ENCODE measurements around the gene NUP85. TPM values are rescaled to one million over a fixed set of nuclear protein-coding genes. Genes with fewer than 3 reads are reported as not detected.

Gene NUP85
- total RNA-seq, 1 experiment from 2014 or later = 164 TPM

DNA sequence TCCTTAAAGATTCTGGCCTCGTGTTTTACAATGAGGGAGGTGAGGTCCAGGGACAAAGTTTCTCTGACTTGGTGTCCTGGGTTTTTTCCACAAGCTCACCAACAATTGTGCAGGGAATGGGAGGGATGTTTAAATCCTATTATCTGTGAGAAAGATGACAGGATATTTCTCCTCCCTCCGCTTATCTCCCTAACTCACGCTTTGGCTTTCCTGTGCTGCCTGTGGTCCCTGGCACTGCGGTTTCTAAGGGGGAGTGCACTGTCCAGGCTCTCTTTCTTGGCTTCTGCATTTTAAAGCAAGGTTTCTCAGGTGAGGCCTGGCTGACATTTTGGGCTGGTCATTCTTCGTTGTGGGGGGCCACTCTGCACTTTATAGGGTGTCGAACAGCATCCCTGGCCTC, 39.5 kb downstream of the NUP85 start:
- H3K27ac ChIP-seq (ENCODE audit: low read depth, low read length) = no peak overlapping the region
- ChIA-PET POLR2A (no interaction called here), CTCF (no interaction called here), RAD21 (ENCODE audit: low non-redundant PET in 1 of 2, low total read pairs in 2 of 2, uncharacterized antibody in 2 of 2, unreplicated experiment in 2 of 2) (no interaction called here)
- DNase-seq (ENCODE audit: low read depth, low spot score) (no peak), ATAC-seq (no peak)
- H3K4me2 ChIP-seq (ENCODE audit: low read length) = no peak overlapping the region
- no peaks in the 10 kb centered on the region for H3K9me2 ChIP-seq (ENCODE audit: insufficient read depth)
- peaks cover 30% of the 10 kb centered on the region for H3K79me2 ChIP-seq (ENCODE audit: insufficient read depth, low read length)
- intact Hi-C loops (cut with micrococcal nuclease) = no loop called here
- H3K4me1 ChIP-seq (ENCODE audit: control insufficient read depth in 1 of 2, insufficient read depth in 2 of 2, low read length in 2 of 2) = peaks cover 2 to 18% of the 10 kb centered on the region in 2 experiments; a peak in 3 of 4 replicates
- no TSS peak for BruUV-seq (replicated peaks)
- H3K27me3 ChIP-seq (ENCODE audit: insufficient read depth, low read length) = no peaks in the 10 kb centered on the region
- no peaks in the 10 kb centered on the region for H3K9me3 ChIP-seq (ENCODE audit: control insufficient read depth in 1 of 2, insufficient read depth in 1 of 2, low read depth in 1 of 2, low read length in 2 of 2)
- no peak overlapping the region for H2AFZ ChIP-seq (ENCODE audit: low read depth, low read length, poor library complexity, severe bottlenecking)
- TF ChIP-seq SIN3A (IDR thresholded peaks at IDR 0.05; ENCODE audit: low read depth) (no peak), TCF7L2 (IDR thresholded peaks at IDR 0.05; ENCODE audit: borderline replicate concordance, extremely low read depth, insufficient read depth, insufficient read length) (no peak), FOSL1 (IDR thresholded peaks at IDR 0.05; ENCODE audit: low read depth) (no peak), JUND (IDR thresholded peaks at IDR 0.05) (no peak), POLR2AphosphoS5 (IDR thresholded peaks at IDR 0.05; ENCODE audit: low read depth, low read length) (no peak), SP1 (IDR thresholded peaks at IDR 0.05; ENCODE audit: low read depth) (no peak), SRF (IDR thresholded peaks at IDR 0.05; ENCODE audit: low read depth) (no peak), EZH2phosphoT487 (IDR thresholded peaks at IDR 0.05; ENCODE audit: borderline replicate concordance) (no peak), EGR1 (IDR thresholded peaks at IDR 0.05; ENCODE audit: low read depth) (no peak), ELF1 (IDR thresholded peaks at IDR 0.05; ENCODE audit: borderline replicate concordance, low read depth) (no peak), CBX3 (IDR thresholded peaks at IDR 0.05; ENCODE audit: low read depth) (no peak), EZH2 (IDR thresholded peaks at IDR 0.05) (no peak)
- TF ChIP-seq, protein P1, sequence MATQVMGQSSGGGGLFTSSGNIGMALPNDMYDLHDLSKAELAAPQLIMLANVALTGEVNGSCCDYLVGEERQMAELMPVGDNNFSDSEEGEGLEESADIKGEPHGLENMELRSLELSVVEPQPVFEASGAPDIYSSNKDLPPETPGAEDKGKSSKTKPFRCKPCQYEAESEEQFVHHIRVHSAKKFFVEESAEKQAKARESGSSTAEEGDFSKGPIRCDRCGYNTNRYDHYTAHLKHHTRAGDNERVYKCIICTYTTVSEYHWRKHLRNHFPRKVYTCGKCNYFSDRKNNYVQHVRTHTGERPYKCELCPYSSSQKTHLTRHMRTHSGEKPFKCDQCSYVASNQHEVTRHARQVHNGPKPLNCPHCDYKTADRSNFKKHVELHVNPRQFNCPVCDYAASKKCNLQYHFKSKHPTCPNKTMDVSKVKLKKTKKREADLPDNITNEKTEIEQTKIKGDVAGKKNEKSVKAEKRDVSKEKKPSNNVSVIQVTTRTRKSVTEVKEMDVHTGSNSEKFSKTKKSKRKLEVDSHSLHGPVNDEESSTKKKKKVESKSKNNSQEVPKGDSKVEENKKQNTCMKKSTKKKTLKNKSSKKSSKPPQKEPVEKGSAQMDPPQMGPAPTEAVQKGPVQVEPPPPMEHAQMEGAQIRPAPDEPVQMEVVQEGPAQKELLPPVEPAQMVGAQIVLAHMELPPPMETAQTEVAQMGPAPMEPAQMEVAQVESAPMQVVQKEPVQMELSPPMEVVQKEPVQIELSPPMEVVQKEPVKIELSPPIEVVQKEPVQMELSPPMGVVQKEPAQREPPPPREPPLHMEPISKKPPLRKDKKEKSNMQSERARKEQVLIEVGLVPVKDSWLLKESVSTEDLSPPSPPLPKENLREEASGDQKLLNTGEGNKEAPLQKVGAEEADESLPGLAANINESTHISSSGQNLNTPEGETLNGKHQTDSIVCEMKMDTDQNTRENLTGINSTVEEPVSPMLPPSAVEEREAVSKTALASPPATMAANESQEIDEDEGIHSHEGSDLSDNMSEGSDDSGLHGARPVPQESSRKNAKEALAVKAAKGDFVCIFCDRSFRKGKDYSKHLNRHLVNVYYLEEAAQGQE (IDR thresholded peaks at IDR 0.05; ENCODE audit: low read depth) = no peak
- TF ChIP-seq, protein P2, sequence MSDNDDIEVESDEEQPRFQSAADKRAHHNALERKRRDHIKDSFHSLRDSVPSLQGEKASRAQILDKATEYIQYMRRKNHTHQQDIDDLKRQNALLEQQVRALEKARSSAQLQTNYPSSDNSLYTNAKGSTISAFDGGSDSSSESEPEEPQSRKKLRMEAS (IDR thresholded peaks at IDR 0.05) = no peak
- TF ChIP-seq, protein P3, sequence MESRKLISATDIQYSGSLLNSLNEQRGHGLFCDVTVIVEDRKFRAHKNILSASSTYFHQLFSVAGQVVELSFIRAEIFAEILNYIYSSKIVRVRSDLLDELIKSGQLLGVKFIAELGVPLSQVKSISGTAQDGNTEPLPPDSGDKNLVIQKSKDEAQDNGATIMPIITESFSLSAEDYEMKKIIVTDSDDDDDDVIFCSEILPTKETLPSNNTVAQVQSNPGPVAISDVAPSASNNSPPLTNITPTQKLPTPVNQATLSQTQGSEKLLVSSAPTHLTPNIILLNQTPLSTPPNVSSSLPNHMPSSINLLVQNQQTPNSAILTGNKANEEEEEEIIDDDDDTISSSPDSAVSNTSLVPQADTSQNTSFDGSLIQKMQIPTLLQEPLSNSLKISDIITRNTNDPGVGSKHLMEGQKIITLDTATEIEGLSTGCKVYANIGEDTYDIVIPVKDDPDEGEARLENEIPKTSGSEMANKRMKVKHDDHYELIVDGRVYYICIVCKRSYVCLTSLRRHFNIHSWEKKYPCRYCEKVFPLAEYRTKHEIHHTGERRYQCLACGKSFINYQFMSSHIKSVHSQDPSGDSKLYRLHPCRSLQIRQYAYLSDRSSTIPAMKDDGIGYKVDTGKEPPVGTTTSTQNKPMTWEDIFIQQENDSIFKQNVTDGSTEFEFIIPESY (IDR thresholded peaks at IDR 0.05; ENCODE audit: extremely low read depth, insufficient replicate concordance, low read length) = no peak
- H3K36me3 ChIP-seq (ENCODE audit: control insufficient read depth in 1 of 2, insufficient read depth in 2 of 2, low read length in 2 of 2) = peaks cover 39 to 56% of the 10 kb centered on the region in 2 experiments
- no peak overlapping the region for H3K4me3 ChIP-seq (replicated peaks in 1 of 2; ENCODE audit: low read depth in 1 of 2, low read length in 2 of 2)
- H4K20me1 ChIP-seq (ENCODE audit: insufficient read depth) = no peaks in the 10 kb centered on the region
- no peak overlapping the region for H3K9ac ChIP-seq (ENCODE audit: low read length)
